ENCODE results near the gene IMPDH2.
"Not testable (repeated sequence)": the region's sequence is repeated elsewhere in the genome, so short reads cannot be mapped to it uniquely, and the experiment has no call there.

Gene IMPDH2

DNA sequence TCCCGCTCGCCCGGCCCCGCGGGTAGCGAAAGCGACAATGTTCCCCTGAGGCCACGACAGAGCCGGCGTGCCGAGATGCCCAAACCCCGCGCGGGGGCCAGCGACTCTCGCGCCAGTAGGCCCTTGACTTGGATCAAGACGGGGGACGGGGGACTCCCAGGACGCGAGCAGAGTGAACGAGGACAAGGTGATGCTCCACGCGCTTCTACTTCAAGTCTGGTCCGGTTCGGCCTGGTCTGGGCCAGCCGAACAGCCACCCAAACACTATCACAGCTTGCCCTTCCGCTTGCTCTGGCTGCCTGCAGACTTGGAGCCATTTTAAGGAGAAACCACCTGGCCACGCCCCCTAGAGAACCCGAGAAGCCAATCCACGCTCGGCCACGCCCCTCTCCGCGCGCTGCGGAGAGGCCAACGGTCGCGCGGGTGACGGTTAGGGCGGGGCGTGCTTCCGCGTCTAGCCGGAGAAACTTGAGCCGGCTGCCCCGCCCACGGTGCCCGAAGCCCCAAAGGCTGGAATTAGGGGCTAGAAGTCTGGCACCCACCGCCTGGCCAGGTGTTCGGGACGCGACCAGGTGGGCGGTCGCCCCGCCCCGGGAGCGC lies 7.9 kb downstream of the IMPDH2 start:
- DNase-seq: peak; percentile 76

DNA sequence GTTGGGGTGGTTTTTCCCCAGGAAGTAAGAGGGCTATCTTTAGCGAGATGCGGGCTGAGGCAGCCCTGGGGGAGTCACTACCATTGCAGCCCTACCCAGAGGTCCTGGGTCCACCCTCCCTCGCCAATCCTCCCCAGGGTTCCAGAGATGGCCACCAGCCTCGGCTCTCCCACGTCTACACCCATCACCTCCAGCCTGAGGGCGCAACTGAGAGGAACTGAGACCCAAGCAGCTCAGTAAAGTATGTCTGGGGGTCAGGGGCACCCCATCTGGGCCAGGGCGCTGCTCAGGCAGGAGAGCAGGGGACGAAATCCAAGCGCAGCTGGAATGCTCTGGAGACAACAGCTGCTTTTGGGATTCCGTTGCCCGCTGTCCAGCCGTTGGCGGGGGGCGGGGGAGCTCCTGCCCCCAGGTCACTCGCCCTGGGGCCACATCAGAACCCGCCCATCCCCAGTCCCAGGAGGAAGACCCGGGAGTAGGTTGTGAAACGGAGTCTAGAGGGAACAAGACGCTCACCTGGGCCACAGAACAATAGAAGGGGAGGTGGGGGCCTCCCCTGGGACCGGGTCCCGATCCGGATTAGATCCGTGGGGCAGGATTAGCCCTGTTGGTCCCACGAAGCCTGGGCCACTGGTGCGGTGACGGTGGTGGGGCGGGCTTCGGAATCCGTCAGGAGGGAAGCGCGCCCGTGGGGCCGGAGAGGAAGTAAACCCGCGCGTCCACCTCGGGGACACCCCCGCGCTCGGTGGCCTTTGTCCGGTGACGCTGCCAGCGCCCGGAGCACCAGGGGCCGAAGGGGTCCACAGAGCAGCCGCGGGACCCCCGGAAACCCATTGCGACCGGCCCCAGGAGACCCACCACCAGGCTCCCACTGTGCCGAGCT lies 8.6 kb downstream of the IMPDH2 start:
- DNase-seq: no peak

DNA sequence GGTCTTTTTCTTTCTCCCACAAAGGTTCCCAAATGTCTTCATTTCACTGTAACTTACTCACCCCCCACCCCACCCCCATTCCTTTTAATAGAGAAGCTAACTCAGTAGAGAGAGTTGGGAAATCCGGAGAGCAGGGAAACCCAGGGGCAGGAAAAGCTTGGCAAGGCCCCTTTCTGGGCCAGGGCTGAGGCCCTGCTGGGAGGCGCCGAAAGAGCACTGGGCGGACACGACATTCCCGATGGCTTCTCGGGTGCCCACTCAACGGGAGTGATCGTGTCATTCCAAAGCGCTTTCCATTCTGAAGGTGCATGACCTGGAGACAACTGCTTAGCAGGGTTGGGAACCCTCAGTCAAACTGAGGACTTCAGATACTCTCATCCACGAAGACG lies 9.3 kb downstream of the IMPDH2 start:
- no peak for DNase-seq

DNA sequence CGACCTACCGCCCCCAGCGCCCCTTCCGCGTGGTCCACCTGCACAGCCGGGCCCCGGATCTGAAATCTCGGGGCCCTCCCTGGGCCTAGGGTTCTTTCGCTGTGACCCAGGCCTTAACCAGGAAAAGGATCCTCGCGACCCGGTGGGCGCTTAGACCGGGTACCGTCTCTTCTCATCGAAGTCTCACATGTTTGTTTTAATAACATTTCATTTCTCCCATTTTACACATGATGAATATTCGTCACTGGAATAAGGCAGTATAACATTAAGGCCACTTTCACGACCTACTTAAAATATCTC lies 10.5 kb downstream of the IMPDH2 start:
- DNase-seq: no peak

DNA sequence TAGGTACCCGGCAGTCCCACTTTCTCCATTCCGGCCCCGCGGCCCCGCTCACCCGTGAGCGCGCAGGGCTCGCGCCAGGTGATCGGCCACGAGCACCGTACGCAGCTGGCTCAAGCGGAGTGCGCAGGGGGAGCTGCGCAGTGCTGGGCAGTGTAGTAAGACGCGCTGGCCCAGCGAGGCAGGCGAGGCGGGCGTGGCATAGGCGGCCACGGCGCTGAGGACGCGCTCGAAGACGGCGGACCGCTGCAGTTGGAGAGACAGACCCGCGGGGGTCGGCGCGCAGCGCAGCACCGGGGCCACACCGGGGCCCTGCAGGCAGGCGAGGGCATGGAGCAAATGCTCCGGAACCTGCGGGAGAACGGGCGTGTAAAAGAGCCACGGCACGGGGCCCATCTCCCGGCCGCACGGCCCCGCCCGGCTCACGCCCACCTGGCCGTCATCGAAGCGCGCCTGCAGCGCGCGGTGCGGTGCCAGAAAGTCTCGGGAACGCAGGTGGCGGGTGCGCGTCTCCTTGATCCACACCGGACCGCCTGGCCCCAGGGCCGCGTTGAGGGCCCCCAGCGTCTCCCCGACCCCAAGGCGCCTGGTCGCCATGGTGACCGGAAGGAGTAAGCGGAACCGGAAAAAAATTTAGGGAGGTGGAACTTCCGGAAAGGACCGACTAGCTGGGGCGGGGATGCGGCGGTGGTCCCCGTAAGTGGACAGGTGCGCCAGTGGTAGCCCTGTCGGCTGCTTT lies 11.1 kb downstream of the IMPDH2 start, which contains the start of gene DALRD3:
Gene DALRD3, minus strand, starts transcription at position 610 of the 736 bp plus-strand sequence. Its CDS starts 16 bp downstream, at position 594.
- DNase-seq: no peak

DNA sequence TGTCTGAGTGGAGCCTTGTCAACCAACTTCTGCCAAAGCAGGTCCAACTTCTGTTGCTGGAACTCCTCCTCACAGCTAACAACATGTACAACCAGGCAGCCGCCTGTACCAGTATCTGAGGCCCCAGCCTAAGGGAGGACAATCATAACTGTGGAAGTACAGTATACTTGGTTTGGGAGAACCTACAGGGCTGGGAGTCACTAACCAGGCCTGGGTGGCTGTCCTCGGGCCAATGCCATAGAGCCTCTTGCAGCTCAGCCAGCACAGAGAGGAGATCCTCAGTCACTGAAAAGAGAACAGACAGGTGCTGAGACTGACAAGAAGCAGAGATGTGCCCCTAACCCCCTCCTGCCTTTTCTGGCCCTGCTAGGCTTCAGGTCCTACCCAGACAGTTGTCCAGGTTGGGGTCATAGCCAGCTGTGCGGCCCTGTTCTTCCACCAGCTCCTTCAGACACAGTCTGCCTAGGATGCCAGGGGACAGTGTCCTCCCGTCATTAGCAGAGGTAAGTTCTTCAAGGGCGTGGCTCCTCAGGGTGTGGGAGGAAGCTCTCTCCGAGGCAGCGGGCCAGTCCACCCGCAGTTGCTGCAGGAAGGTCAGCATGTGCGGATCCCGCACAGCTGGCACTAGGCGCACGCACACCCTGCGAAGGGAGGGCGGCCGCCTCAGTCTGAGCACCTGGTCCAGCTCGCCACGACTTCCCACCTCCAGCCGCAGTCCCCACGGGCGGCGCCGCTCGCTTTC lies 11.8 kb downstream of the IMPDH2 start:
- DNase-seq: no peak

DNA sequence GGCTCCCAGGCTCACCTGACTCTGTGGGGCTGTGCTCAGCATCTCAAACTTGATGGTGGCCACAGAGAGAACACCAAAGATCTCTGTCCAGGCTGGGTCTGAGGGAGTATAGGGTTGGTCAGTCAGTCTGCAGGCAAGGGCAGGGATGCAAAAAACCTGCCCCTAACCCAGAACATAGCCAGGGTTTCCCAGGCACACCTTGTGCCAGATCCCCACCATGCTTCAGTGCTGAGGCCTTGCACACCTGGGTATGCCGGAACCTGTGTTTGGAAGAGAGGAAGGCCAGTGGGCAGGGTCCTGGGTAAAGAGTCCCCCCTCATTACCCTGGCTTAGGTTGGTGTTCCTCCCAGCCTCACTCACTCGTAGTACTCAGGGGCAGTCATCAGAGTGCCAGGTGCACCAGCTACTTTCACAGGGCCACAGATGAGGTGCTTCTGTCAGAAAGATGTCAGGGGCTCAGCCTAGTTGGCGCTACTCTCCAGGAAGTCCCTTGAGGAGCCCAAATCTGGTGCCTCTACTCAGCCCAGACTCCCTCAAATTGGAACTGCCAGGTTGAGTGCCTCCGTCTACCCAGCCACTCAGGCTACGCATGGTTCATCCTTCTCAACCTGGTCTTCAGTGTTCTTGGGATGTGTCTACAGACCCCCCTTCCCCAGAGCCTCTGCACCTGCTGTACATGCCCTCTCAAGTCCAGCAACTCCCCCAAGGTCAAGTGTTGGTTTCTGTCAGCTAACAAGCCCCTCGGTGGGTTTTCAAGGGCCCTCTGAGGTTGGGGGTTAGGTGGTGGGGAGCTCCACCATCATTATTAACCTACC lies 12.6 kb downstream of the IMPDH2 start:
- DNase-seq: no peak

DNA sequence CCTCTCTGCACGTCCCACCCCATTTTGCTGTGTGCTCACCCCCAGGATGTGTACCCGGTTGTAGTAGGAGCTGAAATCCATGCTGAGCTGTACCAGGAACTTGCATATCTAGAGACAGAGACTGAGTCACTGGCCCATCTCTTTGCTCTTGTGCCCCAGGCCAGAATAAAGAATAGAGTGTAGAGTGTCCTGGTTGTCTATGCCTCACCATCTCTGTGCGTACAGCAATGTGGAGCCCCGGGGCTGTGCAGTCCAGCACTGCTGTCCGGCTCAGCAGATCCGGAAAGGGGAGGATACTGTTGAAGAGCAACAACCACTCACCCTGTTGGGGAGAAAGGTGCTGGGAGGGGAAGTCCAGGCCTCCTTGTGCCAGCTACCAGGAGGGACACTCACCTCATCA lies 13.4 kb downstream of the IMPDH2 start:
- no peak for DNase-seq

DNA sequence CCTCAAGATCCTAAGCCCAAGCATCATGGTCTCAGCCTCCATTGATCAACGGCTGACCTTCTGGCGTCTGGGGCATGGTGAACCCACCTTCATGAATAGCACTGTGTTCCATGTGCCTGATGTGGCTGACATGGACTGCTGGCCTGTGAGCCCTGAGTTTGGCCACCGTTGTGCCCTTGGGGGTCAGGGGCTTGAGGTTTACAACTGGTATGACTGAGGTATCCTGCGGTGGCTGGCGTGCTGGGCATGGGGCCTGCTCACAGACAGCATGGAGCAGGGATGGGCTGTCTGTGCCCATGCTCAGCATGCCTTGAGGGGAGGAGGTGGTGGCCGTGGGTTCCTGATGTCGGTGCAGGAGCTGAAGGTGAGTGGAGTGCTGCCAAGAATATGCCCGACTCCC lies 14.1 kb downstream of the IMPDH2 start:
- DNase-seq: no peak

DNA sequence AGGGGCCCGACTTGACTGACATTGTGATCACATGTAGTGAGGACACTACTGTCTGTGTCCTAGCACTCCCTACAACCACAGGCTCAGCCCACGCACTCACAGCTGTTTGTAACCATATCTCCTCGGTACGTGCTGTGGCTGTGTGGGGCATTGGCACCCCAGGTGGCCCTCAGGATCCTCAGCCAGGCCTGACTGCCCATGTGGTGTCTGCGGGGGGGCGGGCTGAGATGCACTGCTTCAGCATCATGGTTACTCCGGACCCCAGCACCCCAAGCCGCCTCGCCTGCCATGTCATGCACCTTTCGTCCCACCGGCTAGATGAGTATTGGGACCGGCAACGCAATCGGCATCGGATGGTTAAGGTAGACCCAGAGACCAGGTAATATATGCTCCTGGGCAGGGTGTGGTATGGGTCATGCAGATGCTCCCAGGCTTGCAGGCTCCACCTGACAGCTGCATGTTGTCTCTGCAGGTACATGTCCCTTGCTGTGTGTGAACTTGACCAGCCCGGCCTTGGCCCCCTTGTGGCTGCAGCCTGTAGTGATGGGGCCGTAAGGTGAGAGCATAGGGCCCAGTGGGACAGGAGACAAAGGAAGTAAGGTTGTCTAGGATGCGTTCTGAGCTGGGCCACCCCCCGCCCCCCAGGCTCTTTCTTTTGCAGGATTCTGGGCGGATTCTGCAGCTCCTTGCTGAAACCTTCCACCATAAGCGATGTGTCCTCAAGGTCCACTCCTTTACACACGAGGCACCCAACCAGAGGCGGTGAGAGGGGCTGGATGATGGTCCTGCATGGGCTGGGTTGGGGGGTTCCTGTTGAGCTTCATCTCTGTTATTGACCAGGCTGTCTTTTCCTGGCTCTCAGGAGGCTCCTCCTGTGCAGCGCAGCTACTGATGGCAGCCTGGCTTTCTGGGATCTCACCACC lies 15.2 kb downstream of the IMPDH2 start:
- DNase-seq: no peak

DNA sequence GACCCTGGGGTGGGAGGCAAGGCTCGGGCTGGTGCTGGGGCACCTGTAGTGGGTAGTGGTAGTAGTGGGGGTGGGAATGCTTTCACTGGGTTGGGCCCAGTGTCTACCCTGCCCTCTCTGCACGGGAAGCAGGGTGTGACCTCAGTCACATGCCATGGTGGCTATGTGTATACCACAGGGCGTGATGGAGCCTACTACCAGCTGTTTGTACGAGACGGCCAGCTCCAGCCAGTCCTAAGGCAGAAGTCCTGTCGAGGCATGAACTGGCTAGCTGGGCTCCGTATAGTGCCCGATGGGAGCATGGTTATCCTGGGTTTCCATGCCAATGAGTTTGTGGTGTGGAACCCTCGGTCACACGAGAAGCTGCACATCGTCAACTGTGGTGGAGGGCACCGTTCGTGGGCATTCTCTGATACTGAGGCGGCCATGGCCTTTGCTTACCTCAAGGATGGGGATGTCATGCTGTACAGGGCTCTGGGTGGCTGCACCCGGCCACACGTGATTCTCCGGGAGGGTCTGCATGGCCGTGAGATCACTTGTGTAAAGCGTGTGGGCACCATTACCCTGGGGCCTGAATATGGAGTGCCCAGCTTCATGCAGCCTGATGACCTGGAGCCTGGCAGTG lies 16.0 kb downstream of the IMPDH2 start:
- DNase-seq: no peak

DNA sequence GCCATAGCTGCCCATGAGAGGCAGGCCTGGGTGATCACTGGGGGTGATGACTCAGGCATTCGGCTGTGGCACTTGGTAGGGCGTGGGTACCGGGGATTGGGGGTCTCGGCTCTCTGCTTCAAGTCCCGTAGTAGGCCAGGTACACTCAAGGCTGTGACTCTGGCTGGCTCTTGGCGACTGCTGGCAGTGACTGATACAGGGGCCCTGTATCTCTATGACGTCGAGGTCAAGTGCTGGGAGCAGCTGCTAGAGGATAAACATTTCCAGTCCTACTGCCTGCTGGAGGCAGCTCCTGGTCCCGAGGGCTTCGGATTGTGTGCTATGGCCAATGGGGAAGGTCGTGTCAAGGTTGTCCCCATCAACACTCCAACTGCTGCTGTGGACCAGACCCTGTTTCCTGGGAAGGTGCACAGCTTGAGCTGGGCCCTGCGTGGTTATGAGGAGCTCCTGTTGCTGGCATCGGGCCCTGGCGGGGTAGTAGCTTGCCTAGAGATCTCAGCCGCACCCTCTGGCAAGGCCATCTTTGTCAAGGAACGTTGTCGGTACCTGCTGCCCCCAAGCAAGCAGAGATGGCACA lies 16.7 kb downstream of the IMPDH2 start:
- no peak for DNase-seq

DNA sequence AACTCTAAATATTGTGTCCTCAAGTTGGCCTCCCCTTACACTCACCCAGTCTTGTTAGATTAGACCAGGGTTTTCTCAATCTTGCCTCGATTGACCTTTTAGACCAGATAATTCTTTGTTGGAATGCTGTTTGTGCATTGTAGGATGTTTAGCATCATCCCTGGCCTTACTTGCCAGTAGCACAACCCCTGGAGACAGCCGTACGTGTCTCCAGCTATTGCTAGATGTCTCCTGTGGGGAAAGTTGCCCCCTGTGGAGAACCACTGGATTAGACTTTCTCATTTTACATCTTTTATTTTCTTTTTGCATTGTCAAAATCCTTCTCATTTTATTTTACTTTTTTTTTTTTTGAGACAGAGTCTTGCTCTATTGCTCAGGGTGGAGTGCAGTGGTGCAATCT lies 19.8 kb downstream of the IMPDH2 start:
- no peak for DNase-seq

DNA sequence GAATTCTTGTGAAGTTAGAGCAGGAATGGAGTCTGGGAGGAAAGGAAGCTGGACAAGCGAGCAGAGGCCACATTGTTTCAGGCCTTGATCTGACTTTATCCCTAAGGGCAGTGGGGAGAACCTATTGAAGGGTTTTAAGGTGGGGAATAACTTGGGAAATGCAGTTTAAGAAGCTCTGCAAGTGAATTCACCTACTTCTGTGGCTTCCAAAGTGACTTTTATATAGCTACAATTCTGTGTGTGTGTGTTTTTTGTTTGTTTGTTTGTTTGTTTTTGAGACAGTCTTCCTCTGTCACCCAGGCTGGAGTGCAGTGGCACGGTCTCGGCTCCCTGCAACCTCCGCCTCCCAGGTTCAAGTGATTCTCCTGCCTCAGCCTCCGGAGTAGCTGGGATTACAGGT lies 20.6 kb downstream of the IMPDH2 start:
- not testable (repeated sequence) for DNase-seq

DNA sequence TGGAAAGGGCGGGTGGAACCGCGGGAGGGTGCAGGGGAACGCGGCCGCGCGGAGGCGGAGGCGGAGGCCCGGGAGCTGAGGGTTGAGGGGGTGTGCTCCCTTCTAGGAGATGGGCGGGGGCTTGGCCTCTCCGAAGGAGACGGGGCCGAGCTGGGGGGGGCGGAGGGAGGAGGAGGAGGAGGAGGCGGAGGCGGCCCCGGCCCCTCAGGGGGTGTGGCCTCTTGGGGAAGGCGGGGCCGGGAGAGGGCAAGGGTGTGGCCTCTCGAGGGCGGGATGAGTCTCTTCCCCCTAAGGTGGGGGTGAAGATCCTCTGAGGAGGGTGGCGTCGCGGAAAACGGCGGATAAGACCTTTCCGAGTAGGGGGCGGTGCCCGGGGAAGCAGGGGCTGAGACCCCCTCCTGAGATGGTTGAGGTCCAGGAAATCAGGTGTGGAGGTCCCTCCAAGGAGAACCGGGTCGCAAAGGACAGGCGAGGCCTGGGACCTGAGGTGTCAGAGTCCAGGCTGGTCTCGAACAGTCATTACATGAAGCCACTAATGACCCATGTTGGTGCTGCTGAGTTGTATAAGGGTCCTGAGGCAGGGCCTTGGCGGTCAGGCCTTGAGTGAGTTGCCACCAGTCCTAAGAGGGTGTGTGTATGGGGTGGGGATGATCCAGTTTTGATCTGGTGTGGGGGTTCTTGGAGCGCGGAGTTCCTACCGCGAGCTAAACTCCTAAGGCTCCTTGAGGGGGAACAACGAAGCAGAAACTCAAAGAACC lies 21.2 kb downstream of the IMPDH2 start:
- no peak for DNase-seq

DNA sequence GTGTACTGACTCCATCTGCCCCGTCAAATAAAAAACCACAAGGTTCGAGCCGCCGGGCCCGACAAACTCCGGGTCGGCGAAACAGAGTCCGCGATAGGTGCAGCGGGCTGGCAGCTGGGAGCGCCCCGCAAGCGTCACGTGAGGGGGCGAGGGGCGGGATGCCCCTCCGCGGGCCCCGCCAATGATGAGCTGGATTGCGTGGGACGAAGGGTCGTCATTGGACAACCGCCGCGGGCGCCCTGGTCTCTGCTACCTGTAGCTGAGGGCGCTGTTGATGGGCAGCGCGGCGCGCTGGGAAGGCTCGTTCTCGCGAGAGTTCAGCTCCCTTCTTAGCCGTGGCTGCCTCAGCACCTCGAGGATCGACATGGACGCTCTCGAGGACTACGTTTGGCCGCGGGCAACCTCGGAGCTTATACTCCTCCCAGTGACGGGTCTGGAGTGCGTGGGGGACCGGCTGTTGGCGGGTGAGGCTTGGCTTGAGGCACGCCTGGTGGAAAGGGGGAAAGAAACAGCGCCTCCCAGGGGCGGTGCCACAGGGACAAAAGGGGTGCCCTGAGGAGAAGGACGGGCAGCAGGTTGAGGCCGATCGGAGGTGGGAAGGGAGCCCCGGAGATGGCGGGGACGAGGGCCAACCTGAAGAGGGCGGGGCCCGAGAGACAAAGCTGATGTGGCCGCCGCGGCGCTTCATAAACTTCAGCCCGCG lies 22.0 kb downstream of the IMPDH2 start, which contains the start of gene WDR6:
Gene WDR6, plus strand, starts transcription at position 324 of the 703 bp plus-strand sequence. Its CDS starts 41 bp downstream, at position 365.
- DNase-seq: peak; percentile 90

DNA sequence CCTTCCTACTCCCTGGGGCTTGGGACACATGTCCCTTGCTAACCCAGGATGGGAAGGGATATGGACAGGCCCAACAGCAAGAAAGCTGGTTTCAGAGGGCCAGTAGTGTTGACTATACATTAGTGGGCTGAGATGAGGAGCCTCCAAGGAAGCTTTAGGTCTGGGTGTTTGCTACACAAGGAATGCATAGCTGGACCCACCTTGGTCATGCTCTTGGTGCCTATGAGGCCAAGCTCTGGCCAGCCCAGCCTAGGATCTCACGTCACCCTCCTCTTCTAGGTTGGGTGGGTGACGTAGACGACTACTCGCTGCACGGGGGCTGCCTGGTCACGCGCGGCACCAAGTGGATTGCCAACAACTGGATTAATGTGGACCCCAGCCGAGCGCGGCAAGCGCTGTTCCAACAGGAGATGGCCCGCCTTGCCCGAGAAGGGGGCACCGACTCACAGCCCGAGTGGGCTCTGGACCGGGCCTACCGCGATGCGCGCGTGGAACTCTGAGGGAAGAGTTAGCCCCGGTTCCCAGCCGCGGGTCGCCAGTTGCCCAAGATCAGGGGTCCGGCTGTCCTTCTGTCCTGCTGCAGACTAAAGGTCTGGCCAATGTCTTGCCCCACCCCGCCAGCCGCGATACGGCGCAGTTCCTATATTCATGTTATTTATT lies 22.7 kb downstream of the IMPDH2 start:
- no peak for DNase-seq

DNA sequence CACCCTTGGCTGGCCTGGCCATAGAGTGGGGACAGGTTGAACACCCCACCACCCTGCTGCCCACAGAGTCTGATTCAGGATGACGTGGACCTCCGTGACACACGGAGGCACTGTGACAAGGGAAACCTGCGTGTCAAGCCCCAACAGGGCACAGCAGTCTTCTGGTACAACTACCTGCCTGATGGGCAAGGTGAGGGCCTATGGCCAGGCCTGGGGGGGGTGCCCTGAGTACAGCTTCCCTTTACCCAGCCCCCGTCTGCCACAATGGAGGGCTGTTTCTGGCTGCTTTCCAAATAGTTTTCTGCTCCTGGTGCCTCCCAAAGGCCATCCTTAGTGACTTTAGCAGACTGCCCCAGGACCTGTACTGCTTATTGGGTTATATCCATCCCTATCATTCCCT lies 23.2 kb downstream of the IMPDH2 start:
- DNase-seq: no peak

Measured in NCI-H524 treated with DMSO at 0.1 percent for 48 hours (cell line).